Common myeloid progenitor, CD34-positive (primary cell): ENCODE results near the gene ASB1.

Experiments
- CTCF ChIA-PET: fragments of 350-600 bp; sonication (Branson Sonifier 250); formaldehyde crosslinking; loops from one replicate; lab custom pipeline; 2021; ENCODE audit warnings: antibody characterized with exemption; lab: Charles Lee
- POLR2A ChIA-PET: fragments of 350-600 bp; sonication (Branson Sonifier 250); formaldehyde crosslinking; loops from one replicate; lab custom pipeline; 2021; ENCODE audit warnings: antibody characterized with exemption; lab: Charles Lee
- DNase-seq, 3 donors: peaks; one replicate each; pipeline versions ENCODE4 v3.0.0 to v3.0.0-alpha.2; 2013
- H3K27ac ChIP-seq, 2 experiments: 1 replicate in 1 of 2; 2 replicates in 1 of 2; pipeline ENCODE4 v1.7.0; 2013; ENCODE audit warnings: inconsistent platforms in 2 of 2, low read length in 2 of 2, mild to moderate bottlenecking in 2 of 2, low read depth in 1 of 2, moderate library complexity in 1 of 2; ENCODE audit not compliant: severe bottlenecking in 2 of 2, insufficient read depth in 1 of 2, poor library complexity in 1 of 2
- H3K27me3 ChIP-seq, 5 experiments: replicated peaks in 2 of 5; 1 replicate in 3 of 5; 2 replicates in 2 of 5; pipeline versions ENCODE4 v1.6.1 to v1.7.0; 2013; ENCODE audit warnings: low read length in 4 of 5, mild to moderate bottlenecking in 2 of 5, moderate library complexity in 2 of 5, inconsistent platforms in 1 of 5; ENCODE audit not compliant: insufficient read depth in 5 of 5, control insufficient read depth in 4 of 5
- H3K36me3 ChIP-seq, 4 experiments: 1 replicate in 2 of 4; 2 replicates in 2 of 4; pipeline versions ENCODE4 v1.6.1 to v1.7.0; 2013; ENCODE audit warnings: low read length in 3 of 4, control low read depth in 1 of 4, mild to moderate bottlenecking in 1 of 4; ENCODE audit not compliant: control insufficient read depth in 4 of 4, insufficient read depth in 4 of 4
- H3K4me1 ChIP-seq, 4 experiments: 1 replicate in 3 of 4; 2 replicates in 1 of 4; pipeline versions ENCODE4 v1.6.1 to v1.7.1; 2013; ENCODE audit warnings: low read length in 3 of 4, mild to moderate bottlenecking in 3 of 4, control low read depth in 1 of 4, inconsistent platforms in 1 of 4, moderate library complexity in 1 of 4; ENCODE audit not compliant: control insufficient read depth in 4 of 4, insufficient read depth in 4 of 4; ENCODE audit errors: control extremely low read depth in 1 of 4
- H3K4me3 ChIP-seq, 7 experiments: 1 replicate in 4 of 7; 2 replicates in 3 of 7; pipeline versions ENCODE4 v1.5.1 to v1.7.0; 2013; ENCODE audit warnings: mild to moderate bottlenecking in 7 of 7, low read length in 6 of 7, moderate library complexity in 6 of 7, inconsistent platforms in 2 of 7, low read depth in 2 of 7, control low read depth in 1 of 7; ENCODE audit not compliant: insufficient read depth in 4 of 7, control insufficient read depth in 1 of 7; ENCODE audit errors: extremely low read depth in 1 of 7
- H3K9me3 ChIP-seq, 5 experiments: 1 replicate in 4 of 5; 2 replicates in 1 of 5; pipeline versions ENCODE4 v1.6.1 to v1.7.1; 2013; ENCODE audit warnings: low read length in 4 of 5, mild to moderate bottlenecking in 2 of 5, inconsistent platforms in 1 of 5, low read depth in 1 of 5, moderate library complexity in 1 of 5; ENCODE audit not compliant: control insufficient read depth in 4 of 5, insufficient read depth in 2 of 5; ENCODE audit errors: control extremely low read depth in 1 of 5
- WGBS: methylation state at CpG from one replicate; pipeline ENCODE4 v1.1.5; 2013; ENCODE audit not compliant: insufficient coverage; 5-methylcytosine and 5-hydroxymethylcytosine counted together

The ASB1 gene

DNA sequence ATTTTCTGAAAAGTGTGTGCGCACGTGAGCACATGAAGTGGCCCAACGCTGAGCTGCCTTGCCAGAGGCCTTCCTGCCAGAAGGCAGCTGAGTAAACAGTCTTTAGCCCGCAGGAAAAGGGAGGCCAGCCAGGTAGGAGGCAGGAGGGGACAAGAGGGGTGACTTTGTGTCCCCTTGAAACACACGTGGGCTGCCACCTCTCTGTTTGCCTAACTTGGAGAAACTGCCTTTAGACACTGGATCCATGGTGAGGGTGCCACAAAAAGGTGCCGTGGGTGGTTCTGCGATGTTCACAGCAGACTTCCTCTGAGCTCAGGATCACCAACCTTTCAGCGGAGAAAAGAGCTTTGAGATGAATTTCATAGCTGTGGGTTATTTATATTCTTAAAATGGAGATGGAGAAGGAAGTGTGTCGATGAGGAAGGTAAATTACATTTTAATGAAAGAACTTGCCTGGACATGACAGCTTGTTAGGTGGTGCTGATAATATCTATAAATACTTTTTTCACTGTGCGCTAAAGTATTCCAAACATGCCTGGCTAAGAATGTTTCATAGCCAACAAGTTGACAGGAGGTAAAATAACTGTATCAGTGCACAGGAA, 36.6 kb upstream of the ASB1 start:
- ChIA-PET POLR2A (no interaction called here), CTCF (interaction anchor here (0.7 to 1.4 kb wide), 6 partner anchors 11 to 77 kb away, joined by 3 to 5 read pairs (median 3); no protein-coding TSS in a partner anchor)
- no peaks in the 10 kb centered on the region for H3K36me3 ChIP-seq
- H3K27ac ChIP-seq: no peak overlapping the region
- peaks cover 3 to 22% (median 8%) of the 10 kb centered on the region in 4 experiments for H3K4me1 ChIP-seq
- peak in 2 of 3 donors; percentile 46 to 64 for DNase-seq
- WGBS: 25% methylated on average over 8 of the region's 10 CpGs
- peak overlapping the region in 2 of 7 experiments; percentile 33 to 35 for H3K4me3 ChIP-seq
- H3K27me3 ChIP-seq: no peaks in the 10 kb centered on the region
- H3K9me3 ChIP-seq: no peaks in the 10 kb centered on the region

- ChIA-PET POLR2A (no interaction called here), CTCF (interaction anchor here (1.0 to 1.4 kb wide), 4 partner anchors 12 to 76 kb away, joined by 3 to 4 read pairs (median 3); no protein-coding TSS in a partner anchor)
- Histone ChIP-seq H3K4me3 (no peak overlapping the region), H3K27ac (no peak overlapping the region), H3K9me3 (no peaks in the 10 kb centered on the region), H3K4me1 (peaks cover 3 to 22% (median 8%) of the 10 kb centered on the region in 4 experiments), H3K27me3 (no peaks in the 10 kb centered on the region), H3K36me3 (no peaks in the 10 kb centered on the region)
- 90% methylated on average over 2 of the region's 6 CpGs for WGBS
- no peak for DNase-seq
Measured at GRCh38 chr2:238391042-238391689, 35.6 kb upstream of the ASB1 start.

DNA sequence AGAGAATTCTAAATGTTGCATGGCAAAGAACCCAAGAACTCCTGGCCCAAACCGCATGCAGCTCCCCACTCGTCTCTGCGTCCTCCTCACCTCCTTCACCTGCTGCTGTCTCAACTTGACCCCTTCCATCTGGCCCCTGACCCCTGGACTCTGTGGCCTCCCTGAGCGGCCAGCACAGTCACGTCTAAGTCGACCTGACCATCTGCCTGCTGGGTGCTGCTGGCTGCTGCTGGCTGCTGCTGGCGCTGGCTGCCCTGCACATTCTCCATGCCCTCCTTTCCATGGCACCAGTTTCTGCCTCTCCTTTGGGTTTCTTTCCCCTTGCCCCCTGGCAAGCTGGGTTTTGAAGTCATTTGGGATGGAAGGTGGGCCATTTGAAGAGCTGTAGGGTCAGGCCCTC, 30.1 kb upstream of the ASB1 start:
- POLR2A ChIA-PET: no interaction called here
- peaks cover 0 to 7% (median 1%) of the 10 kb centered on the region in 4 experiments for H3K36me3 ChIP-seq
- no peak overlapping the region for H3K4me3 ChIP-seq
- H3K9me3 ChIP-seq: no peaks in the 10 kb centered on the region
- no peaks in the 10 kb centered on the region for H3K4me1 ChIP-seq
- DNase-seq: no peak
- H3K27me3 ChIP-seq: no peaks in the 10 kb centered on the region
- 94% methylated on average over 7 of the region's 7 CpGs for WGBS
- H3K27ac ChIP-seq: no peak overlapping the region
- CTCF ChIA-PET: interaction anchor here (0.6 to 2.0 kb wide), 4 partner anchors 20 to 61 kb away, joined by 3 to 5 read pairs (median 4); no protein-coding TSS in a partner anchor

DNA sequence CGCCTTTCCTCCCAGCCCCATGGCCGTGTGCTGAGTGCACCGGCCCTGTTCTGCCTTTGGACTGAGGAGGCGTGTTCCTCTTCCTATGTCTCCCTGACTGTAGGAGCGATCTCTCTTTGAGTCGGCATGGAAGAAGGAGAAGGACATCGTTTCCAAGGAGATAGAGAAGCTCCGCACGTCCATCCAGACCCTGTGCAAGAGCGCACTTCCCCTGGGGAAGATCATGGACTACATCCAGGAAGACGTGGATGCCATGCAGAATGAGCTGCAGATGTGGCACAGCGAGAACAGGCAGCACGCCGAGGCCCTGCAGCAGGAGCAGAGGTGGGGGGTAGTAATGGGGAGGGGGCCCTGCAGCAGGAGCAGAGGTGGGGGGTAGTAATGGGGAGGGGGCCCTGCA, 29.4 kb upstream of the ASB1 start:
- Histone ChIP-seq H3K4me3 (no peak overlapping the region), H3K36me3 (peaks cover 0 to 8% (median 1%) of the 10 kb centered on the region in 4 experiments), H3K27ac (no peak overlapping the region), H3K27me3 (no peaks in the 10 kb centered on the region), H3K9me3 (no peaks in the 10 kb centered on the region), H3K4me1 (no peaks in the 10 kb centered on the region)
- WGBS: 96% methylated on average over 9 of the region's 14 CpGs
- ChIA-PET CTCF (interaction anchor here (1.5 to 2.0 kb wide), 3 partner anchors 20 to 30 kb away, joined by 3 to 5 read pairs (median 4); no protein-coding TSS in a partner anchor), POLR2A (no interaction called here)
- DNase-seq: no peak

DNA sequence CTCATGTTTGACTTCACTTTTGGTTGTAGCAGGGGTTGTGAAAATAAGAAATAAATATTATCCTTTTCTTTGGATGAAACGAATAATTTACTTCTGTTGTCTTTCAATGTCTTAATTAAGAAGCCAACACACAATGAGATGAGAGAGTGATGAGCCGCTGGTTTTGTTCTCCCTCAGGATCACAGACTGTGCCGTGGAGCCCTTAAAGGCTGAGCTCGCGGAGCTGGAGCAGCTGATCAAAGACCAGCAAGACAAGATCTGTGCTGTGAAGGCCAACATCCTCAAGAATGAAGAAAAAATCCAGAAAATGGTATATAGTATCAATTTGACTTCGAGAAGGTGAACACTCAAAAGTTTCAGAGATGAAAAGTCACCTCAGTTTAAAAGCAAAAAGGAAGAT, 28.1 kb upstream of the ASB1 start:
- WGBS: 93% methylated on average over 3 of the region's 6 CpGs
- no peaks in the 10 kb centered on the region for H3K9me3 ChIP-seq
- H3K4me3 ChIP-seq: no peak overlapping the region
- H3K27me3 ChIP-seq: no peaks in the 10 kb centered on the region
- DNase-seq: no peak
- ChIA-PET POLR2A (no interaction called here), CTCF (no interaction called here)
- H3K4me1 ChIP-seq: no peaks in the 10 kb centered on the region
- peaks cover 0 to 8% (median 1%) of the 10 kb centered on the region in 4 experiments for H3K36me3 ChIP-seq
- H3K27ac ChIP-seq: no peak overlapping the region

- WGBS: 90% methylated on average over 1 of the region's 2 CpGs
- H3K27ac ChIP-seq: no peak overlapping the region
- H3K27me3 ChIP-seq: no peaks in the 10 kb centered on the region
- H3K4me1 ChIP-seq: no peaks in the 10 kb centered on the region
- H3K4me3 ChIP-seq: no peak overlapping the region
- no peak for DNase-seq
- POLR2A ChIA-PET: no interaction called here
- CTCF ChIA-PET: no interaction called here
- H3K36me3 ChIP-seq: peaks cover 0 to 8% (median 1%) of the 10 kb centered on the region in 4 experiments
- H3K9me3 ChIP-seq: no peaks in the 10 kb centered on the region
Measured at GRCh38 chr2:238399094-238399493, 27.6 kb upstream of the ASB1 start.

DNA sequence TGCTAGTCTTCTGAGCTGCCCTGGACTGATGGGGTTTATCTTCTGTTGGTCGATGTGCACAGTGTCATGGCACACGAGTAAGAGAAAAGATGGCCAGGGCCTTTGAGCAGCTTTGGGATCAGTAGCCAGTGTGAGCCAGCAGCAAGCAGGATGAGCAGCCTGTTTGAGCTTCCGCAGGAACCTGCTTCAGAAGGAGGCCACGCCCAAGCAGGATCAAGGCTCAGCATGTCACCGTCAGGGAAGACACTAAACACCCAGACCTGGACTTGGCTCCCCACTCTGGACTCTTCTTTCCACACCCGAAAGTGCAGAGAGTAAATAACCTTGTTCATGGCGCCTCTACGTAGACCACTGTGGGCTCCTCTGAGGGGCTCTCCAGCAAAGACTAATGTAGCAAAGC, 25.2 kb upstream of the ASB1 start:
- DNase-seq: no peak

More for the DNA sequence above, 25.2 kb upstream of the ASB1 start:
- WGBS: 99% methylated on average over 8 of the region's 8 CpGs
- Histone ChIP-seq H3K27ac (no peak overlapping the region), H3K27me3 (no peaks in the 10 kb centered on the region), H3K9me3 (no peaks in the 10 kb centered on the region), H3K4me1 (peaks cover 0 to 8% (median 3%) of the 10 kb centered on the region in 4 experiments), H3K36me3 (peaks cover 0 to 8% (median 1%) of the 10 kb centered on the region in 4 experiments), H3K4me3 (no peak overlapping the region)
- POLR2A ChIA-PET: no interaction called here
- CTCF ChIA-PET: interaction anchor here (1.3 kb wide), 1 partner anchor 30 kb away, joined by 3 read pairs; no protein-coding TSS in a partner anchor
